H1 (cell line): ENCODE results near the gene SERPINF2. TPM values are rescaled to one million over a fixed set of nuclear protein-coding genes. Genes with fewer than 3 reads are reported as not detected.

Experiments
- CTCF ChIA-PET: fragments of 300-600 bp; sonication (Branson Sonifier 250); formaldehyde crosslinking; loops from one replicate; lab custom pipeline; 2021; ENCODE audit not compliant: partially characterized antibody; lab: Charles Lee
- POLR2A ChIA-PET: fragments of 300-600 bp; sonication (Branson Sonifier 250); formaldehyde crosslinking; loops from one replicate; lab custom pipeline; 2021; ENCODE audit warnings: inconsistent platforms; ENCODE audit not compliant: partially characterized antibody; lab: Charles Lee
- DNase-seq, 2 experiments: peaks; one replicate each; pipeline versions ENCODE4 v3.0.0 to v3.0.0-alpha.2; 2010 to 2022; ENCODE audit warnings: low spot score in 2 of 2, low read depth in 1 of 2, mixed read lengths in 1 of 2
- FAIRE-seq: peaks from 2 replicates; lab custom pipeline; 2011; peaks lifted over from hg19 to GRCh38; lab: Jason Lieb, UNC
- H2AFZ ChIP-seq: 2 replicates; pipeline ENCODE4 v1.8.1; 2012; ENCODE audit warnings: low read length, inconsistent platforms
- H2AK5ac ChIP-seq: 2 replicates; pipeline ENCODE4 v1.6.1; 2013; ENCODE audit warnings: low read depth, low read length
- H2BK120ac ChIP-seq: replicated peaks from 2 replicates; pipeline ENCODE3; 2013; ENCODE audit warnings: low read depth, low read length, inconsistent platforms
- H2BK12ac ChIP-seq: 2 replicates; pipeline ENCODE4 v1.6.1; 2013; ENCODE audit warnings: low read depth, low read length
- H2BK15ac ChIP-seq: 2 replicates; pipeline ENCODE4 v1.6.1; 2013; ENCODE audit warnings: low read length
- H2BK20ac ChIP-seq: 2 replicates; pipeline ENCODE4 v1.6.1; 2013; ENCODE audit warnings: low read length
- H2BK5ac ChIP-seq: 2 replicates; pipeline ENCODE4 v1.6.1; 2013; ENCODE audit warnings: low read depth, low read length
- H3K14ac ChIP-seq: 2 replicates; pipeline ENCODE4 v1.6.1; 2013; ENCODE audit warnings: inconsistent platforms; ENCODE audit not compliant: insufficient read length
- H3K18ac ChIP-seq: 2 replicates; pipeline ENCODE4 v1.6.1; 2013; ENCODE audit warnings: low read length; ENCODE audit errors: extremely low read depth
- H3K23ac ChIP-seq: 2 replicates; pipeline ENCODE4 v1.6.1; 2013; ENCODE audit warnings: inconsistent platforms; ENCODE audit not compliant: insufficient read length
- H3K23me2 ChIP-seq: 2 replicates; pipeline ENCODE4 v1.6.1; 2013; ENCODE audit warnings: low read depth, low read length
- H3K27ac ChIP-seq: 2 replicates; pipeline ENCODE4 v1.6.1; 2011; ENCODE audit warnings: low read depth, low read length, inconsistent platforms
- H3K27me3 ChIP-seq, 4 experiments: replicated peaks in 1 of 4; 1 replicate in 1 of 4; 2 replicates in 3 of 4; pipeline versions ENCODE4 v1.6.1 to v1.8.1; 2011 to 2013; ENCODE audit warnings: low read length in 3 of 4, mild to moderate bottlenecking in 3 of 4, inconsistent platforms in 2 of 4, mixed read lengths in 2 of 4, moderate library complexity in 1 of 4; ENCODE audit not compliant: control insufficient read depth in 3 of 4, insufficient read depth in 3 of 4; ENCODE audit errors: extremely low read depth in 1 of 4
- H3K36me3 ChIP-seq, 4 experiments: 2 replicates each; pipeline versions ENCODE4 v1.6.1 to v1.8.1; 2011 to 2013; ENCODE audit warnings: mild to moderate bottlenecking in 4 of 4, low read length in 3 of 4, moderate library complexity in 2 of 4, control low read depth in 1 of 4, inconsistent platforms in 1 of 4; ENCODE audit not compliant: insufficient read depth in 4 of 4, control insufficient read depth in 2 of 4
- H3K4ac ChIP-seq: replicated peaks from 2 replicates; pipeline ENCODE3; 2013; ENCODE audit warnings: low read length, low read depth, mixed read lengths, inconsistent platforms; ENCODE audit not compliant: insufficient read length
- H3K4me1 ChIP-seq, 4 experiments: replicated peaks in 1 of 4; 1 replicate in 1 of 4; 2 replicates in 3 of 4; pipeline versions ENCODE4 v1.6.1 to v1.8.1; 2011 to 2013; ENCODE audit warnings: low read length in 3 of 4, inconsistent platforms in 2 of 4, mixed read lengths in 1 of 4; ENCODE audit not compliant: insufficient read depth in 4 of 4, control insufficient read depth in 3 of 4
- H3K4me2 ChIP-seq, 2 experiments: 2 replicates each; pipeline versions ENCODE4 v1.6.1 to v1.8.1; 2011 to 2013; ENCODE audit warnings: low read depth in 2 of 2, low read length in 2 of 2, control low read depth in 1 of 2, inconsistent platforms in 1 of 2, mild to moderate bottlenecking in 1 of 2; ENCODE audit not compliant: insufficient read depth in 1 of 2
- H3K4me3 ChIP-seq, 4 experiments: fragments of 200-600, 300-600 bp in 1 of 4; sonication (generic), shearing (Covaris generic), sonication (Bioruptor Twin) in 1 of 4; 2 replicates each; pipeline versions ENCODE4 v1.5.1 to v1.8.1; 2011 to 2016; ENCODE audit warnings: low read length in 4 of 4, low read depth in 3 of 4, control low read depth in 2 of 4, inconsistent platforms in 2 of 4, mild to moderate bottlenecking in 2 of 4, mixed read lengths in 1 of 4, moderate library complexity in 1 of 4; ENCODE audit not compliant: insufficient read depth in 2 of 4; ENCODE audit errors: extremely low read depth in 1 of 4
- H3K56ac ChIP-seq: replicated peaks from 2 replicates; pipeline ENCODE3; 2013; ENCODE audit warnings: low read depth, mild to moderate bottlenecking, mixed read lengths, low read length, inconsistent platforms; ENCODE audit not compliant: insufficient read length
- H3K79me1 ChIP-seq: 2 replicates; pipeline ENCODE4 v1.6.1; 2013; ENCODE audit warnings: low read depth, low read length, control low read depth
- H3K79me2 ChIP-seq, 2 experiments: 2 replicates each; pipeline versions ENCODE4 v1.6.1 to v1.8.1; 2012 to 2013; ENCODE audit warnings: low read length in 2 of 2, mild to moderate bottlenecking in 2 of 2, inconsistent platforms in 1 of 2; ENCODE audit not compliant: insufficient read depth in 2 of 2, control insufficient read depth in 1 of 2
- H3K9ac ChIP-seq, 4 experiments: replicated peaks in 1 of 4; 1 replicate in 1 of 4; 2 replicates in 3 of 4; pipeline versions ENCODE4 v1.6.1 to v1.8.1; 2011 to 2013; ENCODE audit warnings: low read depth in 3 of 4, low read length in 3 of 4, control low read depth in 2 of 4, mild to moderate bottlenecking in 2 of 4, moderate library complexity in 2 of 4, inconsistent platforms in 1 of 4; ENCODE audit errors: extremely low read depth in 1 of 4
- H3K9me3 ChIP-seq, 2 experiments: 2 replicates each; pipeline versions ENCODE4 v1.6.1 to v1.8.1; 2012 to 2013; ENCODE audit warnings: mild to moderate bottlenecking in 2 of 2, moderate library complexity in 2 of 2, control low read depth in 1 of 2, inconsistent platforms in 1 of 2, low read depth in 1 of 2, low read length in 1 of 2, mixed read lengths in 1 of 2; ENCODE audit not compliant: insufficient read depth in 2 of 2
- H4K20me1 ChIP-seq, 2 experiments: replicated peaks in 1 of 2; 2 replicates each; pipeline versions ENCODE3 to v1.8.1; 2011 to 2013; ENCODE audit warnings: inconsistent platforms in 2 of 2, low read length in 2 of 2, mild to moderate bottlenecking in 1 of 2; ENCODE audit not compliant: insufficient read depth in 2 of 2, control insufficient read depth in 1 of 2
- H4K5ac ChIP-seq: 2 replicates; pipeline ENCODE4 v1.6.1; 2013; ENCODE audit warnings: low read length, low read depth, mixed read lengths, inconsistent platforms; ENCODE audit not compliant: insufficient read length
- H4K8ac ChIP-seq: 2 replicates; pipeline ENCODE4 v1.8.0; 2013; ENCODE audit warnings: mild to moderate bottlenecking, moderate library complexity, low read length, inconsistent platforms; ENCODE audit not compliant: insufficient read depth; ENCODE audit errors: extremely low read depth
- H4K91ac ChIP-seq: replicated peaks from 2 replicates; pipeline ENCODE3; 2013; ENCODE audit warnings: low read length, mixed read lengths, inconsistent platforms; ENCODE audit not compliant: insufficient read length
- BCL11A ChIP-seq, 2 experiments: IDR thresholded peaks; one replicate each; pipeline ENCODE4 v1.6.1; 2011; ENCODE audit warnings: low read depth in 2 of 2, low read length in 2 of 2, mild to moderate bottlenecking in 2 of 2
- BRCA1 ChIP-seq: IDR thresholded peaks from 2 replicates; pipeline ENCODE4 v1.6.1; 2012; ENCODE audit warnings: low read depth, low read length, improper control_type of control experiment
- CEBPB ChIP-seq: IDR thresholded peaks from 2 replicates; pipeline ENCODE4 v1.6.1; 2012; ENCODE audit warnings: low read depth, low read length
- CHD1 ChIP-seq: IDR thresholded peaks from 2 replicates; pipeline ENCODE4 v1.6.1; 2012; ENCODE audit warnings: low read depth, low read length, improper control_type of control experiment
- EZH2 ChIP-seq: fragments of 200-600 bp; sonication (generic); IDR thresholded peaks from 2 replicates; pipeline ENCODE4 v1.7.1; 2012; ENCODE audit warnings: low read depth, mild to moderate bottlenecking, moderate library complexity, low read length, inconsistent platforms; ENCODE audit not compliant: severe bottlenecking
- GTF2F1 ChIP-seq: IDR thresholded peaks from 2 replicates; pipeline ENCODE4 v1.6.1; 2012; ENCODE audit warnings: low read depth, low read length, improper control_type of control experiment, borderline replicate concordance
- HDAC2 ChIP-seq, 2 experiments: fragments of 300-600 bp in 1 of 2; sonication (generic) in 1 of 2; IDR thresholded peaks; 2 replicates each; pipeline ENCODE4 v1.6.1; 2011 to 2012; ENCODE audit warnings: low read depth in 2 of 2, low read length in 2 of 2, mild to moderate bottlenecking in 2 of 2, moderate library complexity in 2 of 2, borderline replicate concordance in 1 of 2, inconsistent platforms in 1 of 2
- RFX5 ChIP-seq: IDR thresholded peaks from 2 replicates; pipeline ENCODE4 v1.6.1; 2011; ENCODE audit warnings: low read depth, low read length, improper control_type of control experiment, borderline replicate concordance
- RXRA ChIP-seq: IDR thresholded peaks from 2 replicates; pipeline ENCODE4 v1.6.1; 2011; ENCODE audit warnings: low read depth, mild to moderate bottlenecking, low read length, moderate library complexity; ENCODE audit not compliant: insufficient read depth
- SIN3A ChIP-seq, 2 experiments: IDR thresholded peaks in 1 of 2; conservative IDR thresholded peaks in 1 of 2; 2 replicates each; pipeline ENCODE4 v1.6.1; 2011 to 2012; ENCODE audit warnings: low read length in 2 of 2, improper control_type of control experiment in 1 of 2, low read depth in 1 of 2, mild to moderate bottlenecking in 1 of 2
- WGBS, 2 experiments: shearing (Covaris generic) in 1 of 2; methylation state at CpG; one replicate each; pipeline versions ENCODE4 v1.1.6 to v1.1.7; 2013 to 2015; ENCODE audit warnings: low lambda C conversion rate in 2 of 2, mixed read lengths in 2 of 2, inconsistent platforms in 1 of 2, low coverage in 1 of 2, missing lambda C conversion rate in 1 of 2; ENCODE audit not compliant: insufficient replicate concordance in 2 of 2, insufficient coverage in 1 of 2, insufficient read length in 1 of 2; ENCODE audit errors: extremely low coverage in 1 of 2, missing lambda C conversion rate in 1 of 2; 5-methylcytosine and 5-hydroxymethylcytosine counted together
- polyA plus RNA-seq, 7 experiments: library from polyadenylated mRNA; depleted of rRNA in 3 of 7; stranded (reverse) in 5 of 7; unstranded in 2 of 7; fragments of >200 nt in 5 of 7; fragments of 200-250 nt in 2 of 7; gene quantifications; 1 replicate in 5 of 7; 2 replicates in 1 of 7; 4 replicates in 1 of 7; pipeline versions ENCODE4 v1.2.1 to v1.2.3, GENCODE V29; 2011 to 2013; ENCODE audit warnings: missing spikeins in 2 of 7, mixed read lengths in 2 of 7
- total RNA-seq: library from RNA; stranded (reverse); fragmentation: NEBNext Ultra II Directional; extraction: Animal tissue kit (Norgen Biotek cat#: 25700); gene quantifications from 2 replicates; pipeline ENCODE4 v1.2.1, GENCODE V29; 2021

SERPINF2 gene
- total and polyA plus RNA-seq, 2 of the 8 experiments (the other 6 are each of a cell fraction or from before 2014, with no cell fraction given): 1.8 to 3.2 TPM

DNA sequence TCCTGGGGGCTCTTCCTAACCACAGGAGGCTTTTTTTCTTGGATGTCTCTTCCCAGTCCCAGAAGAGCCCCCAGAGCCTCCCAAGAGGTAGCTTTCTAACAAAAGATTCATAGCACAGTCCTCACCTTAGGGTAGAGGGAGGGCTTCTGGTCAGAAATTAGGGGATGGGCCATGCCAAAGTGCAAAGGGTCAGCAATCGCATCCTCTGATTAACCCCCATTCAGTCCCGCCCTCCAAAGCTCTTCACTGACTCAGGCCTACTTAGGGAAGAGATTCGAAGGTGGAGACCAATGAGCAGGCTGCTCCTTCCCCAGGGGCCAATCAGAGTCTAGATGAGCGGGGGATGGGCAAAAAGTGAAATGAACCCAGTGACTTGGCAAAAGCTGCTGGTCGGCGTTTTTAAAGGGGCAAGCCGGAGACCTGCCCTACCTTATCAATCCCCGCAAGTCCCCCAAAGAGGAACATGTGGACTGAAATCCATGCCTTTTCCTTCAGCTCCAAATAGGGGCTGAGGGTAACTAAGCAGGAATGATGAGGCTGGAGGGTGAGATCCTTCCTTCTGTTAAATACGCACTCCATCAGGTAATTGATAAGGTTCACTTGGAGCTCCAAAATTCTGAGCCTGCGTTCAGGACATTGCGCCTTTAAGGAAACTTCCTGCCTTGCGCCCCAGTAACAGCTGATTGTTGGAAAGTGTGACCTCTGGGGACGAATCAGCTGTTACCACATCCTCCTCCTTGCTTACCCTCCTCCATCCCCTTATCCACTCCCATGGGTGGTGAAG, 25.6 kb upstream of the SERPINF2 start:
- CTCF ChIA-PET: interaction anchor here (0.6 to 6.9 kb wide), 10 partner anchors 11 to 148 kb away, joined by 3 to 117 read pairs (median 4); partner anchors contain the start of gene RILP
- H3K23ac ChIP-seq: no peak overlapping the region
- peak overlapping the region; percentile 93 for H2AFZ ChIP-seq
- peak; percentile 95 for FAIRE-seq
- H2BK15ac ChIP-seq: peak overlapping the region; percentile 83
- no peaks in the 10 kb centered on the region for H3K36me3 ChIP-seq
- peak overlapping the region; percentile 88 for H3K4ac ChIP-seq
- peak overlapping the region; percentile 97 for H3K56ac ChIP-seq
- WGBS, 2 experiments: 0% methylated on average over 13 of the region's 13 CpGs; no CpG with 5 or more reads in 1 of the 2 experiments
- H4K5ac ChIP-seq: peak overlapping the region; percentile 97
- peaks cover 17% of the 10 kb centered on the region for H3K23me2 ChIP-seq
- H4K91ac ChIP-seq: peak overlapping the region; percentile 98
- H2AK5ac ChIP-seq: peak overlapping the region; percentile 89; the same call in 1 of the 2 replicates
- peaks cover 0 to 7% of the 10 kb centered on the region in 2 experiments for H4K20me1 ChIP-seq
- peak overlapping the region; percentile 93; the same call in 1 of the 2 replicates for H2BK20ac ChIP-seq
- peak overlapping the region; percentile 73 to 94 (median 78) for H3K4me3 ChIP-seq
- H3K27ac ChIP-seq: peak overlapping the region; percentile 94
- POLR2A ChIA-PET: interaction anchor here (0.6 to 2.6 kb wide), 38 partner anchors 8 to 682 kb away, joined by 3 to 31 read pairs (median 5); partner anchors contain the start of genes MYO1C, PRPF8, RILP and RPA1
- H2BK12ac ChIP-seq: peak overlapping the region; percentile 91
- H3K9me3 ChIP-seq: no peaks in the 10 kb centered on the region
- H3K79me1 ChIP-seq: peaks cover 7% of the 10 kb centered on the region; the same call in 1 of the 2 replicates
- H3K4me2 ChIP-seq: peak overlapping the region; percentile 87 to 97
- no peak overlapping the region for H3K14ac ChIP-seq
- H2BK120ac ChIP-seq: peak overlapping the region; percentile 86
- peak overlapping the region; percentile 99 for H2BK5ac ChIP-seq
- H3K18ac ChIP-seq: peak overlapping the region; percentile 99
- H3K79me2 ChIP-seq: no peaks in the 10 kb centered on the region
- H3K4me1 ChIP-seq: peaks cover 0 to 16% (median 12%) of the 10 kb centered on the region in 4 experiments; a peak in 6 of 7 replicates
- H4K8ac ChIP-seq: no peak overlapping the region
- no peaks in the 10 kb centered on the region for H3K27me3 ChIP-seq
- peak overlapping the region; percentile 39 to 89 (median 85) for H3K9ac ChIP-seq
- peak; percentile 93 to 95 for DNase-seq
- TF ChIP-seq HDAC2 (IDR thresholded peaks at IDR 0.05; ENCODE audit: borderline replicate concordance in 1 of 2, low read depth in 2 of 2, low read length in 2 of 2): peak in 1 of 2 experiments; percentile 33; a peak in 1 of 4 replicates
- peak; percentile 90 for TF ChIP-seq RFX5
- no peak for TF ChIP-seq CHD1
- TF ChIP-seq CEBPB: no peak
- no peak for TF ChIP-seq GTF2F1
- TF ChIP-seq BRCA1: no peak
- TF ChIP-seq EZH2: no peak
- TF ChIP-seq SIN3A (conservative IDR thresholded peaks at IDR 0.05 in 1 of 2, IDR thresholded peaks at IDR 0.05 in 1 of 2; ENCODE audit: low read depth in 1 of 2, low read length in 2 of 2): peak; percentile 94 to 96
- TF ChIP-seq BCL11A (IDR thresholded peaks at IDR 0.05; ENCODE audit: low read depth in 2 of 2, low read length in 2 of 2): no peak
- TF ChIP-seq RXRA: no peak
